Loucy (cell line): ENCODE data around the gene SKI.

Experiments
- CTCF ChIP-seq: fragments of 200-600 bp; sonication (generic); conservative IDR thresholded peaks from 2 replicates; pipeline ENCODE4 v1.5.1; 2014; ENCODE audit warnings: mild to moderate bottlenecking, antibody characterized with exemption, low read length
- EZH2phosphoT487 ChIP-seq: fragments of 200-600 bp; IDR thresholded peaks from 2 replicates; pipeline ENCODE4 v1.6.1; 2018; ENCODE audit warnings: antibody characterized with exemption, mild to moderate bottlenecking, moderate library complexity, borderline replicate concordance

GRCh38 chr1:2202843-2203601 lies 25.1 kb upstream of the SKI start:
- TF ChIP-seq CTCF (no peak), EZH2phosphoT487 (no peak)
